ENCODE data around the gene TSPAN18.

DNA sequence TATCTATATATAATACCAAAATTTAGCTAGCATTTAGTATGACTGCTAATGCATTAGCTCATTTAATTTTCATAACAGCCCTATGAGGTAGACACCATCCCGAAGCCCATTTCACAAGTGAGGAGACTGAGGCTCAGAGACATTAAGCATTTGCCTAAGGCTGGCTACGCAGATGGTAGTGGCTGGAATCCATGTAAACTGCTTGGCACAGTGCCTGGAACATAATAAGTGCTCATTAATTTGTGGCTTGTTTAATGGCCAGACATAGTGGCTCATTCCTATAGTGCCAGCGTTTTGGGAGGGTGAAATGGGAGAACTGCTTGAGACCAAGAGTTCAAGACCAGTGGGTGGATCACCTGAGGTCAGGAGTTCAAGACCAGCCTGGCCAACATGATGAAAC is 241.7 kb downstream of the TSPAN18 start:
- TF ChIP-seq HDAC2 (IDR thresholded peaks at IDR 0.05; ENCODE audit: borderline replicate concordance in 1 of 2, low read depth in 2 of 2, low read length in 2 of 2) (no peak), SP2 (IDR thresholded peaks at IDR 0.05; ENCODE audit: low read length) (no peak), POLR2A (IDR thresholded peaks at IDR 0.05; ENCODE audit: control extremely low read depth in 1 of 2, low read depth in 2 of 2, low read length in 2 of 2) (no peak), EP300 (IDR thresholded peaks at IDR 0.05; ENCODE audit: borderline replicate concordance in 1 of 2, low read depth in 2 of 2, low read length in 2 of 2) (no peak), TEAD4 (IDR thresholded peaks at IDR 0.05; ENCODE audit: low read depth, low read length) (no peak), CHD2 (IDR thresholded peaks at IDR 0.05; ENCODE audit: low read length) (no peak), POLR2AphosphoS5 (IDR thresholded peaks at IDR 0.05; ENCODE audit: low read depth, low read length) (no peak), FOSL1 (IDR thresholded peaks at IDR 0.05; ENCODE audit: insufficient read depth, low read depth, low read length) (no peak), KDM5A (IDR thresholded peaks at IDR 0.05; ENCODE audit: low read length) (no peak)
- TF ChIP-seq, protein P1, sequence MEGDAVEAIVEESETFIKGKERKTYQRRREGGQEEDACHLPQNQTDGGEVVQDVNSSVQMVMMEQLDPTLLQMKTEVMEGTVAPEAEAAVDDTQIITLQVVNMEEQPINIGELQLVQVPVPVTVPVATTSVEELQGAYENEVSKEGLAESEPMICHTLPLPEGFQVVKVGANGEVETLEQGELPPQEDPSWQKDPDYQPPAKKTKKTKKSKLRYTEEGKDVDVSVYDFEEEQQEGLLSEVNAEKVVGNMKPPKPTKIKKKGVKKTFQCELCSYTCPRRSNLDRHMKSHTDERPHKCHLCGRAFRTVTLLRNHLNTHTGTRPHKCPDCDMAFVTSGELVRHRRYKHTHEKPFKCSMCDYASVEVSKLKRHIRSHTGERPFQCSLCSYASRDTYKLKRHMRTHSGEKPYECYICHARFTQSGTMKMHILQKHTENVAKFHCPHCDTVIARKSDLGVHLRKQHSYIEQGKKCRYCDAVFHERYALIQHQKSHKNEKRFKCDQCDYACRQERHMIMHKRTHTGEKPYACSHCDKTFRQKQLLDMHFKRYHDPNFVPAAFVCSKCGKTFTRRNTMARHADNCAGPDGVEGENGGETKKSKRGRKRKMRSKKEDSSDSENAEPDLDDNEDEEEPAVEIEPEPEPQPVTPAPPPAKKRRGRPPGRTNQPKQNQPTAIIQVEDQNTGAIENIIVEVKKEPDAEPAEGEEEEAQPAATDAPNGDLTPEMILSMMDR (IDR thresholded peaks at IDR 0.05; ENCODE audit: control extremely low read depth in 1 of 3, insufficient read depth in 1 of 3, low read depth in 1 of 3, low read length in 3 of 3): no peak
